22Rv1 (cell line): ENCODE measurements around the gene HOXD8.

Source experiments
- ZFX ChIP-seq: fragments of 450-650 bp; IDR thresholded peaks from 2 replicates; pipeline ENCODE4 v1.6.1; 2017; ENCODE audit warnings: antibody characterized with exemption, borderline replicate concordance
- TF ChIP-seq, protein P1 (sequence below): fragments of 450-650 bp; IDR thresholded peaks from 2 replicates; pipeline ENCODE4 v1.5.1; 2017; ENCODE audit warnings: mild to moderate bottlenecking

DNA sequence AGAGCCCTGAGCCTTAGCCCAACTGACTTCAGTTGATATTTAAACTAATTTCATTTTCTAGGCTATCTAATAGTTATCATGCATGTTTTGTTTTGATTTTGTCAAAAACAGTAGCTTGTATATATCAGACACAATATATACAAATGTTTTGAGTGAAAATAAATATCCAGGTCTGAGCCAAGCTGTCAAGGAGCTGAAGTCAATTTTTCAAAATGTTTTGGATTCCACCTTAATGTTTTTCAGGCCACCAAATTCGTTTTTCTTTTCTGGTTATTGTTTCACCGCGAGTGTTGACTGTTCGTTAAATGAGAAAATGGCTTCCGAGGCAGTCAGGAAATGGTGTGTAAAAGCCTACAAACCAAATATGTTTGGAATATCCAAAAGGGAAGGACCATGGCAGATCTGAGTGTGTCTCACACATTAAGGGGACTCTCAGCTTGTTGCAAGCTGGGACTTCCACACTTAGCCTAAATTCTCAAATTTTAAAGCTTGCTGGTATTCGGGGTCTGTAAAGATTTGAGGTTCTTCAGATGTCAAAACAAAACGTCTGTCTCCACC is 27.1 kb upstream of the HOXD8 start:
- TF ChIP-seq, protein P1, sequence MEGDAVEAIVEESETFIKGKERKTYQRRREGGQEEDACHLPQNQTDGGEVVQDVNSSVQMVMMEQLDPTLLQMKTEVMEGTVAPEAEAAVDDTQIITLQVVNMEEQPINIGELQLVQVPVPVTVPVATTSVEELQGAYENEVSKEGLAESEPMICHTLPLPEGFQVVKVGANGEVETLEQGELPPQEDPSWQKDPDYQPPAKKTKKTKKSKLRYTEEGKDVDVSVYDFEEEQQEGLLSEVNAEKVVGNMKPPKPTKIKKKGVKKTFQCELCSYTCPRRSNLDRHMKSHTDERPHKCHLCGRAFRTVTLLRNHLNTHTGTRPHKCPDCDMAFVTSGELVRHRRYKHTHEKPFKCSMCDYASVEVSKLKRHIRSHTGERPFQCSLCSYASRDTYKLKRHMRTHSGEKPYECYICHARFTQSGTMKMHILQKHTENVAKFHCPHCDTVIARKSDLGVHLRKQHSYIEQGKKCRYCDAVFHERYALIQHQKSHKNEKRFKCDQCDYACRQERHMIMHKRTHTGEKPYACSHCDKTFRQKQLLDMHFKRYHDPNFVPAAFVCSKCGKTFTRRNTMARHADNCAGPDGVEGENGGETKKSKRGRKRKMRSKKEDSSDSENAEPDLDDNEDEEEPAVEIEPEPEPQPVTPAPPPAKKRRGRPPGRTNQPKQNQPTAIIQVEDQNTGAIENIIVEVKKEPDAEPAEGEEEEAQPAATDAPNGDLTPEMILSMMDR, result no peak
- TF ChIP-seq ZFX, result no peak
